ENCODE measurements around the gene CCDC160.

Gene CCDC160

GRCh38 chrX:134254511-134254910 is 17.5 kb downstream of the CCDC160 start:
- TF ChIP-seq CTCF (IDR thresholded peaks at IDR 0.05), result no peak

- TF ChIP-seq CTCF (IDR thresholded peaks at IDR 0.05), result no peak
These were observed 18.6 kb downstream of the CCDC160 start for GRCh38 chrX:134255555-134255954.

DNA sequence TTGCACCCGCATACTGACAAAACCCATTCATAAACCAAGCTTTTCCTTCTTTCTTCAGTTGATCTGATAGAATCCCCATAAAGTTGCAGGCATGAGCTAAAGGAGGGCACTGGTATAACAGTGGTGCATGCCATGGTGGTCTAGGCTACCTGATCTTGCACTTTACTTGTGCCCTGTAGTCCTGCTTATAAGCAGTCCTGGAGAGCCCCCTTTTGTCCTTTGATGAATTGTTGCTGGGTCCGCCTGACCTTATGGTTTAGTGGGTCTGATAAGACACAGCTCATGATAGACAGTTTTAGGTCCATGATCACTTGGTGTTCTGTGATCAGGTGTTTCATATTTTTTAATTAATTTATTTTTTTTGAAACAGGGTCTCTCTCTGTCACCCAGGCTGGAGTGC is 19.7 kb downstream of the CCDC160 start:
- TF ChIP-seq CTCF (IDR thresholded peaks at IDR 0.05), result no peak

GRCh38 chrX:134258202-134258601 is 21.2 kb downstream of the CCDC160 start:
- TF ChIP-seq CTCF (IDR thresholded peaks at IDR 0.05), result no peak

- no peak for TF ChIP-seq CTCF (IDR thresholded peaks at IDR 0.05)
These were observed 50.4 kb downstream of the CCDC160 start for GRCh38 chrX:134287346-134287745.

DNA sequence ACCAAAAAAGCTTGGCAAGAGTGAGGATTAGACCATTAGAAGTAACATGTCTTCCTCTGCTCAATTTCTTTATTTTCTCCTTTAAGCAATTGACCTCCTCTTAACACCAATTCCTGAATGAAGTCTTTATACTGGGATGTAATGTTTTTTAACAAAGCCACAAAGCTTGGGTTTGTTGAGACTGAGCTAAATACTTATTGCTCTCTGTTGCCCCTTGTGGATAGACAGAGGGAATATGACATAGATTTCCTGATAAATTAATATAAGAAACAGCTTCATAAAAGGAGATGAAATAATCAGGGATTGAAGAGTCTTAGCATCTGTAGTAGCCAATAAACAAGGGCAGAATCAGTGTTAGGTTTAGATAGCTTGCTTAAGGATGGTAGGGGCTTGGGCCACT is 57.6 kb downstream of the CCDC160 start:
- peak; percentile 22; the same call in 1 of the 2 replicates for TF ChIP-seq CTCF (IDR thresholded peaks at IDR 0.05)
